HepG2 (cell line): Measurements from ENCODE around the gene ANKHD1. TPM values are rescaled to one million over a fixed set of nuclear protein-coding genes. Genes with fewer than 3 reads are reported as not detected.

ENCODE experiments used
- FOXA1 ChIP-seq, 2 experiments: fragments of 450-650 bp in 1 of 2; sonication (generic) in 1 of 2; formaldehyde crosslinking in 1 of 2; IDR thresholded peaks; 2 replicates each; pipeline versions ENCODE4 v1.4.0 to v1.6.1; 2016 to 2020; ENCODE audit warnings: missing genetic modification reagents in 1 of 2
- KMT2A ChIP-seq: sonication (generic); formaldehyde crosslinking; IDR thresholded peaks from 2 replicates; pipeline ENCODE4 v1.4.0; 2020; ENCODE audit warnings: missing genetic modification reagents
- RFX3 ChIP-seq: IDR thresholded peaks from 2 replicates; pipeline ENCODE4 v1.6.1; 2016; ENCODE audit warnings: missing biosample characterization, missing genetic modification reagents
- SAP130 ChIP-seq: IDR thresholded peaks from 2 replicates; pipeline ENCODE4 v1.6.1; 2016; ENCODE audit warnings: low read depth
- TEAD2 ChIP-seq: sonication (generic); formaldehyde crosslinking; IDR thresholded peaks from 2 replicates; pipeline ENCODE4 v1.9.0; 2021; ENCODE audit warnings: missing genetic modification reagents
- ZIK1 ChIP-seq: sonication (generic); formaldehyde crosslinking; IDR thresholded peaks from 2 replicates; pipeline ENCODE4 v1.5.0; 2020; ENCODE audit warnings: mild to moderate bottlenecking, low read depth, missing genetic modification reagents, borderline replicate concordance
- ZNF678 ChIP-seq: sonication (generic); formaldehyde crosslinking; IDR thresholded peaks from 2 replicates; pipeline ENCODE4 v1.4.0; 2020; ENCODE audit warnings: mild to moderate bottlenecking, missing genetic modification reagents
- ZNF768 ChIP-seq: sonication (generic); formaldehyde crosslinking; IDR thresholded peaks from 2 replicates; pipeline ENCODE4 v1.4.0; 2020; ENCODE audit warnings: missing genetic modification reagents
- polyA plus RNA-seq, 8 experiments: library from polyadenylated mRNA; depleted of rRNA in 3 of 8; stranded (reverse) in 7 of 8; unstranded in 1 of 8; fragments of >200 nt; fragmentation: Illumina TruSeq in 4 of 8; extraction: Trizol in 4 of 8; gene quantifications; 2 replicates each; pipeline versions ENCODE4 v1.2.1 to v1.2.3, GENCODE V29; 2011 to 2016; ENCODE audit warnings: low read depth in 4 of 8, missing spikeins in 1 of 8, mixed read lengths in 1 of 8; ENCODE audit not compliant: insufficient read depth in 1 of 8
- total RNA-seq, 5 experiments: library from RNA; depleted of rRNA; stranded (reverse); fragments of >200 nt; fragmentation: Illumina TruSeq; extraction: Trizol; gene quantifications; 2 replicates each; pipeline ENCODE4 v1.2.3, GENCODE V29; 2016; ENCODE audit warnings: low read depth in 1 of 5
- TF ChIP-seq, protein P1 (sequence below): sonication (generic); formaldehyde crosslinking; IDR thresholded peaks from one replicate; pipeline ENCODE4 v1.5.1; 2020; ENCODE audit warnings: mild to moderate bottlenecking, missing genetic modification reagents; ENCODE audit errors: not compliant biosample characterization
- TF ChIP-seq, protein P2 (sequence below), 2 experiments: IDR thresholded peaks; 2 replicates each; pipeline ENCODE4 v1.6.1; 2011 to 2012; ENCODE audit warnings: low read length in 2 of 2, borderline replicate concordance in 1 of 2, low read depth in 1 of 2, mild to moderate bottlenecking in 1 of 2, moderate library complexity in 1 of 2
- TF ChIP-seq, protein P3 (sequence below): sonication (generic); formaldehyde crosslinking; IDR thresholded peaks from 2 replicates; pipeline ENCODE4 v1.5.0; 2020; ENCODE audit warnings: missing genetic modification reagents
- TF ChIP-seq, protein P4 (sequence below): IDR thresholded peaks from 2 replicates; pipeline ENCODE4 v1.6.1; 2016
- TF ChIP-seq, protein P5 (sequence below): sonication (generic); formaldehyde crosslinking; conservative IDR thresholded peaks from 2 replicates; pipeline ENCODE4 v1.8.1; 2023; ENCODE audit warnings: missing genetic modification reagents

The ANKHD1 gene
- total and polyA plus RNA-seq, 2 of the 13 experiments (the other 11 are each of a cell fraction or from before 2014, with no cell fraction given) = 69.9 to 82.0 TPM

DNA sequence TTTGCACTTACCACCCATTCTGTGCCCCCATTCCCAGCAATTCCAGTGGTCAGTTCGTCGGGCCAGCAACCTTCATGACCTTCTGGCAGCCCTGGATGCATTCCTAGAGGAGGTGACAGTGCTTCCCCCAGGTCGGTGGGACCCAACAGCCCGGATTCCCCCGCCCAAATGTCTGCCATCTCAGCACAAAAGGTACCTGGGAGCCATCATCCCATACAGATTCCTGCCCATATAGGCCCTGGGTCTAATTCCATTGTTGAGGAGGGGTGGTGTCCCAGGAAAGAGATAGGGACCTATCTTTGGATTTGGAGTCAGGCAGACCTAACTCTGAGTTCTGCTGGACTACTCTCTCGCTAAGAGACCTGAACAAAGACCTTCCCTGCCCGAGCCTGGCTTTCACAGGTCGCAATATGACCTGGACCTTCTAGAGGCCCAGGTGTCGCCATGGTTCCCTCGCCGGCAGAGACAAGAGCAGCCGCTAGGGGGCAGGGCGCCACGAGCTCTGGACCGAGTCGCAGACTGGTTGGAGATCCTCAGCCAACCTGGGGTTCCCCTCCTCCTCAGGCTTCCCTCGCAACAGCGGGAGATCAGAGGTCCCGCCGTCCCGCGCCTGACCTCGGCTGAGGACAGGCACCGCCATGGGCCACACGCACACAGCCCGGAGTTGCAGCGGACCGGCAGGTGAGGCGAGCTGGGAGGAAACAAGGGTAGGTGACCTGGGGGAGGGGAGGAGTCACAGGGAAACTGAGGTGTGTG is 38.6 kb upstream of the ANKHD1 start (continued):
- TF ChIP-seq, protein P1, sequence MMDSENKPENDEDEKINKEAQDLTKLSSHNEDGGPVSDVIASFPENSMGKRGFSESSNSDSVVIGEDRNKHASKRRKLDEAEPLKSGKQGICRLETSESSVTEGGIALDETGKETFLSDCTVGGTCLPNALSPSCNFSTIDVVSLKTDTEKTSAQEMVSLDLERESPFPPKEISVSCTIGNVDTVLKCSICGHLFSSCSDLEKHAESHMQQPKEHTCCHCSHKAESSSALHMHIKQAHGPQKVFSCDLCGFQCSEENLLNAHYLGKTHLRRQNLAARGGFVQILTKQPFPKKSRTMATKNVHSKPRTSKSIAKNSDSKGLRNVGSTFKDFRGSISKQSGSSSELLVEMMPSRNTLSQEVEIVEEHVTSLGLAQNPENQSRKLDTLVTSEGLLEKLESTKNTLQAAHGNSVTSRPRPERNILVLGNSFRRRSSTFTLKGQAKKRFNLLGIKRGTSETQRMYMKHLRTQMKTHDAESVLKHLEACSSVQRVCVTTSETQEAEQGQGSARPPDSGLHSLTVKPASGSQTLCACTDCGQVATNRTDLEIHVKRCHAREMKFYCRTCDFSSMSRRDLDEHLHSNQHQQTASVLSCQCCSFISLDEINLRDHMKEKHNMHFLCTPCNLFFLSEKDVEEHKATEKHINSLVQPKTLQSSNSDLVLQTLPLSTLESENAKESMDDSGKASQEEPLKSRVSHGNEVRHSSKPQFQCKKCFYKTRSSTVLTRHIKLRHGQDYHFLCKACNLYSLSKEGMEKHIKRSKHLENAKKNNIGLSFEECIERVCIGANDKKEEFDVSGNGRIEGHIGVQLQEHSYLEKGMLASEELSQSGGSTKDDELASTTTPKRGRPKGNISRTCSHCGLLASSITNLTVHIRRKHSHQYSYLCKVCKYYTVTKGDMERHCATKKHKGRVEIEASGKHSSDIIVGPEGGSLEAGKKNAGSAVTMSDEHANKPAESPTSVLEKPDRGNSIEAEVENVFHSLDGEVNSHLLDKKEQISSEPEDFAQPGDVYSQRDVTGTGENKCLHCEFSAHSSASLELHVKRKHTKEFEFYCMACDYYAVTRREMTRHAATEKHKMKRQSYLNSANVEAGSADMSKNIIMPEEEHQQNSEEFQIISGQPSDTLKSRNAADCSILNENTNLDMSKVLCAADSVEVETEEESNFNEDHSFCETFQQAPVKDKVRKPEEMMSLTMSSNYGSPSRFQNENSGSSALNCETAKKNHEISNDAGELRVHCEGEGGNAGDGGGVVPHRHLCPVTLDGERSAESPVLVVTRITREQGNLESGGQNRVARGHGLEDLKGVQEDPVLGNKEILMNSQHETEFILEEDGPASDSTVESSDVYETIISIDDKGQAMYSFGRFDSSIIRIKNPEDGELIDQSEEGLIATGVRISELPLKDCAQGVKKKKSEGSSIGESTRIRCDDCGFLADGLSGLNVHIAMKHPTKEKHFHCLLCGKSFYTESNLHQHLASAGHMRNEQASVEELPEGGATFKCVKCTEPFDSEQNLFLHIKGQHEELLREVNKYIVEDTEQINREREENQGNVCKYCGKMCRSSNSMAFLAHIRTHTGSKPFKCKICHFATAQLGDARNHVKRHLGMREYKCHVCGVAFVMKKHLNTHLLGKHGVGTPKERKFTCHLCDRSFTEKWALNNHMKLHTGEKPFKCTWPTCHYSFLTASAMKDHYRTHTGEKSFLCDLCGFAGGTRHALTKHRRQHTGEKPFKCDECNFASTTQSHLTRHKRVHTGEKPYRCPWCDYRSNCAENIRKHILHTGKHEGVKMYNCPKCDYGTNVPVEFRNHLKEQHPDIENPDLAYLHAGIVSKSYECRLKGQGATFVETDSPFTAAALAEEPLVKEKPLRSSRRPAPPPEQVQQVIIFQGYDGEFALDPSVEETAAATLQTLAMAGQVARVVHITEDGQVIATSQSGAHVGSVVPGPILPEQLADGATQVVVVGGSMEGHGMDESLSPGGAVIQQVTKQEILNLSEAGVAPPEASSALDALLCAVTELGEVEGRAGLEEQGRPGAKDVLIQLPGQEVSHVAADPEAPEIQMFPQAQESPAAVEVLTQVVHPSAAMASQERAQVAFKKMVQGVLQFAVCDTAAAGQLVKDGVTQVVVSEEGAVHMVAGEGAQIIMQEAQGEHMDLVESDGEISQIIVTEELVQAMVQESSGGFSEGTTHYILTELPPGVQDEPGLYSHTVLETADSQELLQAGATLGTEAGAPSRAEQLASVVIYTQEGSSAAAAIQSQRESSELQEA (CRISPR knock-in tag) = no peak
- TF ChIP-seq ZNF768 (CRISPR knock-in tag) = peak; percentile 33; the same call in 1 of the 2 replicates
- TF ChIP-seq, protein P2, sequence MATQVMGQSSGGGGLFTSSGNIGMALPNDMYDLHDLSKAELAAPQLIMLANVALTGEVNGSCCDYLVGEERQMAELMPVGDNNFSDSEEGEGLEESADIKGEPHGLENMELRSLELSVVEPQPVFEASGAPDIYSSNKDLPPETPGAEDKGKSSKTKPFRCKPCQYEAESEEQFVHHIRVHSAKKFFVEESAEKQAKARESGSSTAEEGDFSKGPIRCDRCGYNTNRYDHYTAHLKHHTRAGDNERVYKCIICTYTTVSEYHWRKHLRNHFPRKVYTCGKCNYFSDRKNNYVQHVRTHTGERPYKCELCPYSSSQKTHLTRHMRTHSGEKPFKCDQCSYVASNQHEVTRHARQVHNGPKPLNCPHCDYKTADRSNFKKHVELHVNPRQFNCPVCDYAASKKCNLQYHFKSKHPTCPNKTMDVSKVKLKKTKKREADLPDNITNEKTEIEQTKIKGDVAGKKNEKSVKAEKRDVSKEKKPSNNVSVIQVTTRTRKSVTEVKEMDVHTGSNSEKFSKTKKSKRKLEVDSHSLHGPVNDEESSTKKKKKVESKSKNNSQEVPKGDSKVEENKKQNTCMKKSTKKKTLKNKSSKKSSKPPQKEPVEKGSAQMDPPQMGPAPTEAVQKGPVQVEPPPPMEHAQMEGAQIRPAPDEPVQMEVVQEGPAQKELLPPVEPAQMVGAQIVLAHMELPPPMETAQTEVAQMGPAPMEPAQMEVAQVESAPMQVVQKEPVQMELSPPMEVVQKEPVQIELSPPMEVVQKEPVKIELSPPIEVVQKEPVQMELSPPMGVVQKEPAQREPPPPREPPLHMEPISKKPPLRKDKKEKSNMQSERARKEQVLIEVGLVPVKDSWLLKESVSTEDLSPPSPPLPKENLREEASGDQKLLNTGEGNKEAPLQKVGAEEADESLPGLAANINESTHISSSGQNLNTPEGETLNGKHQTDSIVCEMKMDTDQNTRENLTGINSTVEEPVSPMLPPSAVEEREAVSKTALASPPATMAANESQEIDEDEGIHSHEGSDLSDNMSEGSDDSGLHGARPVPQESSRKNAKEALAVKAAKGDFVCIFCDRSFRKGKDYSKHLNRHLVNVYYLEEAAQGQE (IDR thresholded peaks at IDR 0.05; ENCODE audit: borderline replicate concordance in 1 of 2, low read depth in 1 of 2, low read length in 2 of 2) = no peak
- TF ChIP-seq TEAD2 (CRISPR knock-in tag) = no peak
- TF ChIP-seq, protein P3, sequence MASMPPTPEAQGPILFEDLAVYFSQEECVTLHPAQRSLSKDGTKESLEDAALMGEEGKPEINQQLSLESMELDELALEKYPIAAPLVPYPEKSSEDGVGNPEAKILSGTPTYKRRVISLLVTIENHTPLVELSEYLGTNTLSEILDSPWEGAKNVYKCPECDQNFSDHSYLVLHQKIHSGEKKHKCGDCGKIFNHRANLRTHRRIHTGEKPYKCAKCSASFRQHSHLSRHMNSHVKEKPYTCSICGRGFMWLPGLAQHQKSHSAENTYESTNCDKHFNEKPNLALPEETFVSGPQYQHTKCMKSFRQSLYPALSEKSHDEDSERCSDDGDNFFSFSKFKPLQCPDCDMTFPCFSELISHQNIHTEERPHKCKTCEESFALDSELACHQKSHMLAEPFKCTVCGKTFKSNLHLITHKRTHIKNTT (CRISPR knock-in tag) = no peak
- TF ChIP-seq FOXA1 (IDR thresholded peaks at IDR 0.05) = no peak
- TF ChIP-seq FOXA1 (CRISPR knock-in tag; IDR thresholded peaks at IDR 0.05) = no peak
- TF ChIP-seq ZNF678 (CRISPR knock-in tag) = no peak
- TF ChIP-seq, protein P4, sequence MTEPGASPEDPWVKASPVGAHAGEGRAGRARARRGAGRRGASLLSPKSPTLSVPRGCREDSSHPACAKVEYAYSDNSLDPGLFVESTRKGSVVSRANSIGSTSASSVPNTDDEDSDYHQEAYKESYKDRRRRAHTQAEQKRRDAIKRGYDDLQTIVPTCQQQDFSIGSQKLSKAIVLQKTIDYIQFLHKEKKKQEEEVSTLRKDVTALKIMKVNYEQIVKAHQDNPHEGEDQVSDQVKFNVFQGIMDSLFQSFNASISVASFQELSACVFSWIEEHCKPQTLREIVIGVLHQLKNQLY (CRISPR knock-in tag) = no peak
- TF ChIP-seq, protein P5, sequence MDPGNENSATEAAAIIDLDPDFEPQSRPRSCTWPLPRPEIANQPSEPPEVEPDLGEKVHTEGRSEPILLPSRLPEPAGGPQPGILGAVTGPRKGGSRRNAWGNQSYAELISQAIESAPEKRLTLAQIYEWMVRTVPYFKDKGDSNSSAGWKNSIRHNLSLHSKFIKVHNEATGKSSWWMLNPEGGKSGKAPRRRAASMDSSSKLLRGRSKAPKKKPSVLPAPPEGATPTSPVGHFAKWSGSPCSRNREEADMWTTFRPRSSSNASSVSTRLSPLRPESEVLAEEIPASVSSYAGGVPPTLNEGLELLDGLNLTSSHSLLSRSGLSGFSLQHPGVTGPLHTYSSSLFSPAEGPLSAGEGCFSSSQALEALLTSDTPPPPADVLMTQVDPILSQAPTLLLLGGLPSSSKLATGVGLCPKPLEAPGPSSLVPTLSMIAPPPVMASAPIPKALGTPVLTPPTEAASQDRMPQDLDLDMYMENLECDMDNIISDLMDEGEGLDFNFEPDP (CRISPR knock-in tag) = no peak
- peak; percentile 71 for TF ChIP-seq SAP130 (CRISPR knock-in tag)
- no peak for TF ChIP-seq ZIK1 (CRISPR knock-in tag)
- no peak for TF ChIP-seq KMT2A
- TF ChIP-seq RFX3 (CRISPR knock-in tag) = peak; percentile 36; the same call in 1 of the 2 replicates
